ENCODE measurements around the gene TCOF1.

TCOF1 gene

DNA sequence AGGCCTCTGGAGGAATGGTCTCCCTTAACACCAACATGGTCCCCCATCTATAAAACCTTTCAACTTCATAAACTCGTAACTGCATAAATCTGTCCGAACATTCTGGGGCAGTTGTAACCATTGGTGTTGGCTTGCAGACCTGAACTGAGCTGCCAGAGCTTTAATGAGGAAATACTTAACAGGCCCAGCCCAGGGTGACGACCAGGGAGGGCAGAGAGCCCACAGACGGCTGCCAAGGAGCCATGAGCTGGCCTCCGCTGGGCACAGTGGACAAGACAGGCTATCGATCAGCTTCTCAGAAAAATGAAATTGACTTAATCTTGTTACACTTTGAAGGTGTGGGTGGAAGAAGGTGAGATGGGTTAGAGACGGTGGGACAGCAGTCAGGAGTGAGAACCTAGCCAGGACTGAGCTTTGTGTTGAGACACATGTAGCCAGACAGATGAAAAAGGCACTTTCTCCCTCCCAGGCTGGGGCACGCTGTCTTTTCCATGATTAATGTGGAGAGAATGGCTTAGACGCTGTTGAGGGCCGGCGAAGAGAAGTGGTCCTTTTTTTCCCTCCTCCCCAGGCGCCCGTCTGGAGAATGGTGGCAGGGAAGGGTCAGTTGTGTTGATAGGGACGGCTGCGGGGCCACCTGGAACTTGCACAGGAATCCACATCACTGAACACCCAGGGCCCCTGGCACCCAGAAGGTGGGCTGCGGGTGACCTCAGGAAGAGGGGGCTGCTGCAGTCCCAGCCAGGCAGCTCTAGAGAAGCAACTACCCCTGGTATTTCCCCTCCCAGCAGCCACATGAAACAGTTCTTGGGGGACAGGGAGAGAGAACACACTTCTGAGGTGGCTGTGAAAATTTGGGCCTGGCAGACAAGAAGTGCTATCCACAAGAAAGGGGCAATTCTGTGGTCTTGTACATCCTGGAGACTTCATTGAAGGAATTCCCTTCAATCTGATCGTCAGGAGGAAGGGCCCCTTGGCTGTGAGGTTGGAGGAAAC, 27.3 kb upstream of the TCOF1 start:
- TF ChIP-seq CTCF (IDR thresholded peaks at IDR 0.05; ENCODE audit: low read depth, low read length, missing control alignments), result no peak
- in situ Hi-C loops (cut with HindIII; ENCODE audit: low sequenced_read_pairs), result no loop called here
- DNase-seq (ENCODE audit: low read depth), result no peak
- no peak overlapping the region for H3K4me3 ChIP-seq (ENCODE audit: low read depth, low read length)

- no peak overlapping the region for H3K4me3 ChIP-seq (ENCODE audit: low read depth, low read length)
- in situ Hi-C loops (cut with HindIII; ENCODE audit: low sequenced_read_pairs), result no loop called here
- no peak for DNase-seq (ENCODE audit: low read depth)
- TF ChIP-seq CTCF (IDR thresholded peaks at IDR 0.05; ENCODE audit: low read depth, low read length, missing control alignments), result no peak
Measured at GRCh38 chr5:150333400-150333799, 24.1 kb upstream of the TCOF1 start.

DNA sequence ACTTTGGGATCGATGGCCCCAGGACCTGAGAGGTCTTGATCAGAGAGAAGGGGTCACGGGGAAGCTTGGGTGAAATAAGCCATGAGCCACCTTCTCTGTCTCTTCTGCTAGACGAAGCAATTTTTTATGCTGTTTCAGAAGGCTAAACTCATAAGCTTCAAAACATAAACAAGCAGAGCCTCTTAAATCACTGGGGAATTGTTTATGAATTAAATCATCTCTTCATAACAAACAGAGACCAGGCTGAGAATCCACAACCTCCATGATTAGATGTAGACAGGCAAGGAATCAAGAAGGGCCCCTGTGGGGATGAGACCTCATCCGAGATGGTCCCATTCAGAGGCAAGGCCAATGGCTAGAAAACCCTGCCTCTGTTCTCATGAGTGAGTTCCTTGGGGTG, 21.7 kb upstream of the TCOF1 start:
- DNase-seq (ENCODE audit: low read depth), result no peak

DNA sequence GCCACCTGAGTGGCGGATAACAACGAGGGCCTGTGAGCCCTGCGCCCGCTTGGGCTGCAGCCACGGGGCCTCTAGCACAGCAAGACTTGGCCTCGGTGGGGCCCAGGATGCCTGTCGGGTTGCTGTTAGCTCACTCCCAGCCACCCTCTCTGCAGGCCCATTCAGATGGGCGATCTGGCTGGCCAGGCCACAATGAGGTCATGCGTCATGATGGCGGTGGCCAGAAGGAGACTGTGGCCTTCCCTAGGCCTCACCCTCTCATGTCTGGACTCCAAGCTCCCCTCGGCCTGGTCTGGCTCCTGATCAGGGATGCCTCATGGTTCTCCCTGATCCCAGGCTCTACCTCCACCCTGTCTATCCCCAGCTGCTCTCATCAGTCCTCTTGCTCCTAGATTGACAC, 19.0 kb upstream of the TCOF1 start:
- TF ChIP-seq CTCF (IDR thresholded peaks at IDR 0.05; ENCODE audit: low read depth, low read length, missing control alignments), result no peak
- in situ Hi-C loops (cut with HindIII; ENCODE audit: low sequenced_read_pairs), result no loop called here
- no peak for DNase-seq (ENCODE audit: low read depth)
- no peak overlapping the region for H3K4me3 ChIP-seq (ENCODE audit: low read depth, low read length)

More for the DNA sequence above, 21.7 kb upstream of the TCOF1 start:
- in situ Hi-C loops (cut with HindIII; ENCODE audit: low sequenced_read_pairs), result no loop called here
- no peak for TF ChIP-seq CTCF (IDR thresholded peaks at IDR 0.05; ENCODE audit: low read depth, low read length, missing control alignments)
- H3K4me3 ChIP-seq (ENCODE audit: low read depth, low read length), result no peak overlapping the region

DNA sequence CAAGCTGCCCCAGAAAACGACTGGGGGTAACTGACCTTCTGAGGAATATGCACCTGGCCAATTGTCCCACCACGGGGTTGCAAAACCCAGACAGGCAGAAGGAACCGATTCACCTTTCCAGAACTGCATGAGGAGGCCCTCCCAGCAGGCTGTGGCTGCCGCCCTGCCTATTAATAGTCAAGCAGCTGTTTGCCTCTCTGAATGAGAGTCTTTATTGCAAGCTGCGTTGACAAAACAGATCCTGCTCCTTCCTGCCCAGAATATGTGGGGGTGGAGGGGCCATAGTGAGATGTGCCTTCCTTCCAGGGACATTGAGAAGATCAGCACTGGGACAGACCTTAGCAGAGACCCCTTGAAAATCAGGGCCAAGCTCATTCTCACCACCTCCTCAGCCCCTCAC, 18.3 kb upstream of the TCOF1 start:
- DNase-seq (ENCODE audit: low read depth), result no peak
- H3K4me3 ChIP-seq (ENCODE audit: low read depth, low read length), result no peak overlapping the region
- TF ChIP-seq CTCF (IDR thresholded peaks at IDR 0.05; ENCODE audit: low read depth, low read length, missing control alignments), result no peak
- in situ Hi-C loops (cut with HindIII; ENCODE audit: low sequenced_read_pairs), result no loop called here

- H3K4me3 ChIP-seq (ENCODE audit: low read depth, low read length), result no peak overlapping the region
- TF ChIP-seq CTCF (IDR thresholded peaks at IDR 0.05; ENCODE audit: low read depth, low read length, missing control alignments), result no peak
- in situ Hi-C loops (cut with HindIII; ENCODE audit: low sequenced_read_pairs), result no loop called here
- no peak for DNase-seq (ENCODE audit: low read depth)
Measured at GRCh38 chr5:150339841-150340240, 17.7 kb upstream of the TCOF1 start.
